ENCODE results near the gene CDH4.

The CDH4 gene

GRCh38 chr20:61756966-61757677, 505.1 kb downstream of the CDH4 start:
- no peak for DNase-seq (ENCODE audit: low spot score)

- no peak for DNase-seq (ENCODE audit: low spot score)
Measured at GRCh38 chr20:61757678-61758563, 505.9 kb downstream of the CDH4 start.

GRCh38 chr20:61758564-61759200, 506.6 kb downstream of the CDH4 start:
- DNase-seq (ENCODE audit: low spot score) = no peak

- no peak for DNase-seq (ENCODE audit: low spot score)
Measured at GRCh38 chr20:61759286-61760065, 507.4 kb downstream of the CDH4 start.

- no peak for DNase-seq (ENCODE audit: low spot score)
Measured at GRCh38 chr20:61760321-61760720, 508.3 kb downstream of the CDH4 start.

GRCh38 chr20:61760731-61761130, 508.7 kb downstream of the CDH4 start:
- no peak for DNase-seq (ENCODE audit: low spot score)

GRCh38 chr20:61761453-61762166, 509.5 kb downstream of the CDH4 start:
- no peak for DNase-seq (ENCODE audit: low spot score)

- no peak for DNase-seq (ENCODE audit: low spot score)
Measured at GRCh38 chr20:61762167-61762710, 510.2 kb downstream of the CDH4 start.

- no peak for DNase-seq (ENCODE audit: low spot score)
Measured at GRCh38 chr20:61762886-61763739, 511.1 kb downstream of the CDH4 start.

GRCh38 chr20:61763740-61764400, 511.8 kb downstream of the CDH4 start:
- no peak for DNase-seq (ENCODE audit: low spot score)

- DNase-seq (ENCODE audit: low spot score) = no peak
Measured at GRCh38 chr20:61764471-61765025, 512.5 kb downstream of the CDH4 start.

- no peak for DNase-seq (ENCODE audit: low spot score)
Measured at GRCh38 chr20:61765081-61765870, 513.2 kb downstream of the CDH4 start.

- no peak for DNase-seq (ENCODE audit: low spot score)
Measured at GRCh38 chr20:61765871-61766654, 514.0 kb downstream of the CDH4 start.

GRCh38 chr20:61766921-61767610, 515.0 kb downstream of the CDH4 start:
- DNase-seq (ENCODE audit: low spot score) = no peak

- DNase-seq (ENCODE audit: low spot score) = no peak
Measured at GRCh38 chr20:61767761-61768494, 515.9 kb downstream of the CDH4 start.

- DNase-seq (ENCODE audit: low spot score) = no peak
Measured at GRCh38 chr20:61768571-61769285, 516.7 kb downstream of the CDH4 start.

All from CD4-positive, alpha-beta T cell treated with Interleukin-15 for 4 hours (primary cell).